ENCODE measurements around the gene NHS.

NHS gene

DNA sequence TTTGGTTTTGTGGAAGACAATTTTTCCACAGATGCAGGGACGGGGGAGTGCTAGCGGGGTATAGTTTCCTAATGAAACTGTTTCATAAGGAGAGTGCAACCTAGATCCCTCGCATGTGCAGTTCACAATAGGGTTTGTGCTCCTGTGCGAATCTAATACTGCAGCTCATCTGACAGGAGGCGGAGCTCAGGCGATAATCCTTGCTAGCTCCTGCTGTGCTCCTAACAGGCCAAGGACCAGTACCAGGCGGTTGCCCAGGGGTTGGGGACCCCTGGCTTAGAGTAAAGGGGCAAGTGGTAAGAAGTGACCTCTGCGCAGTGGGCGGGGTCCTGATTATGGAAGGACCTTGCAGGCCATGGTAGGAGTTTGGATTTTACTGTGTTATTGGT lies 366.1 kb downstream of the NHS start:
- Histone ChIP-seq H3K9ac (ENCODE audit: low read length) (no peak overlapping the region), H3K18ac (ENCODE audit: low read length) (no peak overlapping the region), H2BK15ac (replicated peaks; ENCODE audit: low read depth) (no peak overlapping the region), H3K79me1 (ENCODE audit: low read length) (no peaks in the 10 kb centered on the region), H3K4me1 (ENCODE audit: control insufficient read depth, low read depth, low read length) (no peaks in the 10 kb centered on the region), H2AK5ac (ENCODE audit: low read length) (no peak overlapping the region), H3K4me2 (ENCODE audit: low read length) (no peak overlapping the region), H4K5ac (ENCODE audit: low read length) (no peak overlapping the region), H3K23ac (ENCODE audit: low read length) (no peak overlapping the region), H3K27ac (ENCODE audit: low read depth, low read length) (no peak overlapping the region), H3K79me2 (ENCODE audit: control insufficient read depth, insufficient read depth, low read length) (no peaks in the 10 kb centered on the region), H2BK5ac (ENCODE audit: low read length) (no peak overlapping the region), H3K56ac (ENCODE audit: low read length) (no peak overlapping the region), H4K8ac (ENCODE audit: low read depth, low read length) (no peak overlapping the region), H3K4ac (ENCODE audit: low read depth, low read length) (no peak overlapping the region), H3K4me3 (ENCODE audit: low read length) (no peak overlapping the region), H3K36me3 (ENCODE audit: control insufficient read depth, insufficient read depth, low read length) (no peaks in the 10 kb centered on the region), H3K27me3 (ENCODE audit: insufficient read depth, low read length, poor library complexity) (no peaks in the 10 kb centered on the region), H2BK120ac (ENCODE audit: low read depth, low read length) (no peak overlapping the region)
- no CpG with 5 or more reads among the region's 9 CpGs for WGBS (ENCODE audit: extremely low coverage, insufficient coverage, low lambda C conversion rate)
- peak; percentile 7 for DNase-seq

DNA sequence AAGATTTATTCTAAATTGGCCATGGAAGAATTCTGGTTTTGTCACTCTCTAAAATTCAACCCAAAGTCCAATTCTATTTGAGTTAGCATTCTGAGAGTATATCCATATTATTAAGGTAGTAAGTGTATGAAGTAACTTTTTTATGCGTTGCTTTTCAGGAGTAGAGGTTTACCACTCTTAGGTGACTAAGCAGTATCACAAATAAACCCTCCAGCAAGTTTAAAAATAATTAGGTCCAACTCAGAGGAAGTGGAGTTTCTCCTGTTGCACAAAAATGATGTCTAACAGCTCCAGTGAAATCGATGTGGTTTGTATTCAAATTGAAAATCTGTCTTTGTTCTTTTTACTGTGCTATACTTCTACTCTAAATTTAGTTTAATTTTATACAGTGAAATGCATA lies 368.9 kb downstream of the NHS start:
- Histone ChIP-seq H4K8ac (ENCODE audit: low read depth, low read length) (no peak overlapping the region), H2BK120ac (ENCODE audit: low read depth, low read length) (no peak overlapping the region), H2AK5ac (ENCODE audit: low read length) (no peak overlapping the region), H3K36me3 (ENCODE audit: control insufficient read depth, insufficient read depth, low read length) (no peaks in the 10 kb centered on the region), H2BK5ac (ENCODE audit: low read length) (no peak overlapping the region), H3K18ac (ENCODE audit: low read length) (no peak overlapping the region), H4K5ac (ENCODE audit: low read length) (no peak overlapping the region), H3K27ac (ENCODE audit: low read depth, low read length) (no peak overlapping the region), H3K4me3 (ENCODE audit: low read length) (no peak overlapping the region), H3K4me1 (ENCODE audit: control insufficient read depth, low read depth, low read length) (no peaks in the 10 kb centered on the region), H3K4ac (ENCODE audit: low read depth, low read length) (no peak overlapping the region), H3K4me2 (ENCODE audit: low read length) (no peak overlapping the region), H3K56ac (ENCODE audit: low read length) (no peak overlapping the region), H3K79me2 (ENCODE audit: control insufficient read depth, insufficient read depth, low read length) (no peaks in the 10 kb centered on the region), H3K79me1 (ENCODE audit: low read length) (no peaks in the 10 kb centered on the region), H2BK15ac (replicated peaks; ENCODE audit: low read depth) (no peak overlapping the region), H3K27me3 (ENCODE audit: insufficient read depth, low read length, poor library complexity) (no peaks in the 10 kb centered on the region), H3K9ac (ENCODE audit: low read length) (no peak overlapping the region), H3K23ac (ENCODE audit: low read length) (no peak overlapping the region)
- no peak for DNase-seq
- WGBS (ENCODE audit: extremely low coverage, insufficient coverage, low lambda C conversion rate) = no CpG with 5 or more reads among the region's 2 CpGs

GRCh38 chrX:17744896-17745523 lies 370.0 kb downstream of the NHS start:
- no peaks in the 10 kb centered on the region for H3K4me1 ChIP-seq (ENCODE audit: control insufficient read depth, low read depth, low read length)
- H2BK120ac ChIP-seq (ENCODE audit: low read depth, low read length) = no peak overlapping the region
- no peaks in the 10 kb centered on the region for H3K36me3 ChIP-seq (ENCODE audit: control insufficient read depth, insufficient read depth, low read length)
- no peak overlapping the region for H3K4ac ChIP-seq (ENCODE audit: low read depth, low read length)
- no CpG with 5 or more reads among the region's 2 CpGs for WGBS (ENCODE audit: extremely low coverage, insufficient coverage, low lambda C conversion rate)
- no peak overlapping the region for H2BK15ac ChIP-seq (replicated peaks; ENCODE audit: low read depth)
- no peaks in the 10 kb centered on the region for H3K79me2 ChIP-seq (ENCODE audit: control insufficient read depth, insufficient read depth, low read length)
- H3K27me3 ChIP-seq (ENCODE audit: insufficient read depth, low read length, poor library complexity) = no peaks in the 10 kb centered on the region
- no peak overlapping the region for H2BK5ac ChIP-seq (ENCODE audit: low read length)
- no peak overlapping the region for H3K4me2 ChIP-seq (ENCODE audit: low read length)
- no peak overlapping the region for H4K5ac ChIP-seq (ENCODE audit: low read length)
- H3K79me1 ChIP-seq (ENCODE audit: low read length) = no peaks in the 10 kb centered on the region
- no peak overlapping the region for H2AK5ac ChIP-seq (ENCODE audit: low read length)
- no peak overlapping the region for H3K9ac ChIP-seq (ENCODE audit: low read length)
- no peak overlapping the region for H3K4me3 ChIP-seq (ENCODE audit: low read length)
- H4K8ac ChIP-seq (ENCODE audit: low read depth, low read length) = no peak overlapping the region
- no peak overlapping the region for H3K18ac ChIP-seq (ENCODE audit: low read length)
- no peak overlapping the region for H3K56ac ChIP-seq (ENCODE audit: low read length)
- peak; percentile 0 for DNase-seq
- no peak overlapping the region for H3K27ac ChIP-seq (ENCODE audit: low read depth, low read length)
- no peak overlapping the region for H3K23ac ChIP-seq (ENCODE audit: low read length)

DNA sequence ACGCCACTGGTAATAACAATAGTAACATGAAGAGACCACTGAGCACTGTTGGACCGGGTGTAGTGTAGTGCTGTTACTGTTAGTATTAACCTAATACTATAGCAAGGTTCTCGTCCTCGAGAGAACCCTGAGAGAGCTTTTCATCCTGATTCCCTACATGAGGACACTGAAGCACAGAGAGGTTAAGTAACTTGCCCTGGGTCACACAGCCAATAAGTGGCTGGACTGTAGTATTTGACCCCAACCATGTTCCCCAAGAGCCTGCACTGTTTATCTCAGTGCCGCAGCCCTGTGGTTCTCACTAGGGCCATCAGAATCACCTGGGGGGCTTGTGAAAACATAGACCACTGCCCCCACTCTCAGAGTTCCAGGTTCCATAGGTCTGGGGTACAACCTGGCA lies 372.7 kb downstream of the NHS start:
- H3K27me3 ChIP-seq (ENCODE audit: insufficient read depth, low read length, poor library complexity) = no peaks in the 10 kb centered on the region
- H2BK15ac ChIP-seq (replicated peaks; ENCODE audit: low read depth) = no peak overlapping the region
- no peak overlapping the region for H3K4me2 ChIP-seq (ENCODE audit: low read length)
- H3K79me2 ChIP-seq (ENCODE audit: control insufficient read depth, insufficient read depth, low read length) = no peaks in the 10 kb centered on the region
- H4K8ac ChIP-seq (ENCODE audit: low read depth, low read length) = no peak overlapping the region
- no peak overlapping the region for H3K23ac ChIP-seq (ENCODE audit: low read length)
- H3K9ac ChIP-seq (ENCODE audit: low read length) = no peak overlapping the region
- no CpG with 5 or more reads among the region's 5 CpGs for WGBS (ENCODE audit: extremely low coverage, insufficient coverage, low lambda C conversion rate)
- H2BK120ac ChIP-seq (ENCODE audit: low read depth, low read length) = no peak overlapping the region
- no peak overlapping the region for H2BK5ac ChIP-seq (ENCODE audit: low read length)
- no peak overlapping the region for H3K4me3 ChIP-seq (ENCODE audit: low read length)
- H3K4ac ChIP-seq (ENCODE audit: low read depth, low read length) = no peak overlapping the region
- H3K18ac ChIP-seq (ENCODE audit: low read length) = no peak overlapping the region
- H4K5ac ChIP-seq (ENCODE audit: low read length) = no peak overlapping the region
- no peaks in the 10 kb centered on the region for H3K4me1 ChIP-seq (ENCODE audit: control insufficient read depth, low read depth, low read length)
- H3K36me3 ChIP-seq (ENCODE audit: control insufficient read depth, insufficient read depth, low read length) = no peaks in the 10 kb centered on the region
- no peak overlapping the region for H3K27ac ChIP-seq (ENCODE audit: low read depth, low read length)
- no peak overlapping the region for H2AK5ac ChIP-seq (ENCODE audit: low read length)
- no peak overlapping the region for H3K56ac ChIP-seq (ENCODE audit: low read length)
- no peaks in the 10 kb centered on the region for H3K79me1 ChIP-seq (ENCODE audit: low read length)
- no peak for DNase-seq

- H3K4me3 ChIP-seq (ENCODE audit: low read length) = no peak overlapping the region
- no peaks in the 10 kb centered on the region for H3K27me3 ChIP-seq (ENCODE audit: insufficient read depth, low read length, poor library complexity)
- WGBS (ENCODE audit: extremely low coverage, insufficient coverage, low lambda C conversion rate) = no CpG with 5 or more reads among the region's 5 CpGs
- H3K36me3 ChIP-seq (ENCODE audit: control insufficient read depth, insufficient read depth, low read length) = no peaks in the 10 kb centered on the region
- no peaks in the 10 kb centered on the region for H3K79me1 ChIP-seq (ENCODE audit: low read length)
- no peaks in the 10 kb centered on the region for H3K4me1 ChIP-seq (ENCODE audit: control insufficient read depth, low read depth, low read length)
- H2BK5ac ChIP-seq (ENCODE audit: low read length) = no peak overlapping the region
- no peak overlapping the region for H3K9ac ChIP-seq (ENCODE audit: low read length)
- DNase-seq = no peak
- no peak overlapping the region for H2BK120ac ChIP-seq (ENCODE audit: low read depth, low read length)
- H4K8ac ChIP-seq (ENCODE audit: low read depth, low read length) = no peak overlapping the region
- H2AK5ac ChIP-seq (ENCODE audit: low read length) = no peak overlapping the region
- no peak overlapping the region for H3K27ac ChIP-seq (ENCODE audit: low read depth, low read length)
- no peak overlapping the region for H3K23ac ChIP-seq (ENCODE audit: low read length)
- H3K79me2 ChIP-seq (ENCODE audit: control insufficient read depth, insufficient read depth, low read length) = no peaks in the 10 kb centered on the region
- no peak overlapping the region for H3K4me2 ChIP-seq (ENCODE audit: low read length)
- H2BK15ac ChIP-seq (replicated peaks; ENCODE audit: low read depth) = no peak overlapping the region
- no peak overlapping the region for H3K4ac ChIP-seq (ENCODE audit: low read depth, low read length)
- no peak overlapping the region for H3K18ac ChIP-seq (ENCODE audit: low read length)
- no peak overlapping the region for H3K56ac ChIP-seq (ENCODE audit: low read length)
- no peak overlapping the region for H4K5ac ChIP-seq (ENCODE audit: low read length)
These were observed 373.7 kb downstream of the NHS start for GRCh38 chrX:17748684-17749083.

DNA sequence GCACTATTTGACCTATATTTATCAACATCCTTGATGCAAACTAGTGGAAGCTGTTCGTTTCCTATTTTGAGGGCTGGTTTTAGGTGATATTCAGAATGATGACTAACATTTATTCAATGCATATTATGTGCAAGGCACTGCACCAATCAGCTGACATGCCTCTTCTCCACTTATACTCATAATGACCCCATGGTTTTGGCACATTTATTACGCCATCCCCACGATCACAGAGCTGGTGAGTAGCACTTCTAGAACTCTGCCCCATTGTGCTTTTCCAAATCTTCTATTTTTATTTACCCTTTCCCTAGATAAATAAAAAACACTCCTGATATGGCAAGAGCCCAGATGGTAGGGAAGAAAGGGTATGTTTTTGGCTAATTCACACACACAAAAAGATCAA lies 375.4 kb downstream of the NHS start:
- Histone ChIP-seq H3K79me2 (ENCODE audit: control insufficient read depth, insufficient read depth, low read length) (no peaks in the 10 kb centered on the region), H3K4me3 (ENCODE audit: low read length) (no peak overlapping the region), H4K8ac (ENCODE audit: low read depth, low read length) (no peak overlapping the region), H3K18ac (ENCODE audit: low read length) (no peak overlapping the region), H3K9ac (ENCODE audit: low read length) (no peak overlapping the region), H2BK15ac (replicated peaks; ENCODE audit: low read depth) (no peak overlapping the region), H2BK5ac (ENCODE audit: low read length) (no peak overlapping the region), H3K4me1 (ENCODE audit: control insufficient read depth, low read depth, low read length) (no peaks in the 10 kb centered on the region), H2AK5ac (ENCODE audit: low read length) (no peak overlapping the region), H3K4ac (ENCODE audit: low read depth, low read length) (no peak overlapping the region), H3K79me1 (ENCODE audit: low read length) (no peaks in the 10 kb centered on the region), H3K23ac (ENCODE audit: low read length) (no peak overlapping the region), H2BK120ac (ENCODE audit: low read depth, low read length) (no peak overlapping the region), H4K5ac (ENCODE audit: low read length) (no peak overlapping the region), H3K27ac (ENCODE audit: low read depth, low read length) (no peak overlapping the region), H3K27me3 (ENCODE audit: insufficient read depth, low read length, poor library complexity) (no peaks in the 10 kb centered on the region), H3K36me3 (ENCODE audit: control insufficient read depth, insufficient read depth, low read length) (no peaks in the 10 kb centered on the region), H3K4me2 (ENCODE audit: low read length) (no peak overlapping the region), H3K56ac (ENCODE audit: low read length) (no peak overlapping the region)
- no peak for DNase-seq
- no CpG with 5 or more reads among the region's 3 CpGs for WGBS (ENCODE audit: extremely low coverage, insufficient coverage, low lambda C conversion rate)
